WTC11 (cell line): ENCODE data around the gene MYOG. TPM values are rescaled to one million over a fixed set of nuclear protein-coding genes. Genes with fewer than 3 reads are reported as not detected.

Experiments
- ATAC-seq: fragments of 200-7000 bp; cut with Tn5 transposase; 2 replicates; pipeline ENCODE4 v1.10.0; 2021; ENCODE audit warnings: mild to moderate bottlenecking, moderate library complexity
- CTCF ChIA-PET: fragments of 300-600 bp; sonication (Branson Sonifier 250); formaldehyde crosslinking; loops from one replicate; lab custom pipeline; 2021; ENCODE audit warnings: antibody characterized with exemption; lab: Charles Lee
- POLR2A ChIA-PET: fragments of 350-600 bp; sonication (Branson Sonifier 250); formaldehyde crosslinking; loops from one replicate; lab custom pipeline; 2021; ENCODE audit warnings: antibody characterized with exemption; lab: Charles Lee
- DNase-seq: peaks from one replicate; pipeline ENCODE4 v3.0.0; 2021; ENCODE audit warnings: low spot score
- H3K27ac Mint-ChIP-seq: 2 replicates; pipeline ENCODE4 v1.8.0; 2021; ENCODE audit warnings: mixed read lengths
- H3K27me3 Mint-ChIP-seq: 2 replicates; pipeline ENCODE4 v1.8.0; 2021; ENCODE audit warnings: low read depth, mild to moderate bottlenecking, moderate library complexity, mixed read lengths
- H3K36me3 Mint-ChIP-seq: 2 replicates; pipeline ENCODE4 v1.8.0; 2021; ENCODE audit warnings: mixed read lengths
- H3K4me1 Mint-ChIP-seq: 2 replicates; pipeline ENCODE4 v1.8.0; 2022; ENCODE audit warnings: mixed read lengths
- H3K4me3 Mint-ChIP-seq: 2 replicates; pipeline ENCODE4 v1.8.0; 2021; ENCODE audit warnings: mild to moderate bottlenecking, moderate library complexity, mixed read lengths
- H3K9me3 Mint-ChIP-seq: 2 replicates; pipeline ENCODE4 v1.8.0; 2021; ENCODE audit warnings: mixed read lengths
- ATF2 ChIP-seq: sonication (generic); formaldehyde crosslinking; IDR thresholded peaks from 2 replicates; pipeline ENCODE4 v1.8.1; 2022; ENCODE audit warnings: low read depth, missing genetic modification reagents, borderline replicate concordance
- ESRRA ChIP-seq: sonication (generic); formaldehyde crosslinking; IDR thresholded peaks from 2 replicates; pipeline ENCODE4 v1.8.1; 2022; ENCODE audit warnings: mild to moderate bottlenecking, missing genetic modification reagents, borderline replicate concordance
- IRF2 ChIP-seq: sonication (generic); formaldehyde crosslinking; IDR thresholded peaks from 2 replicates; pipeline ENCODE4 v1.8.0; 2022; ENCODE audit warnings: low read depth, missing genetic modification reagents, borderline replicate concordance
- JAZF1 ChIP-seq: fragments of 250-450 bp; sonication (Bioruptor Pico); IDR thresholded peaks from 2 replicates; pipeline ENCODE4 v1.9.0; 2021; ENCODE audit warnings: moderate library complexity, mild to moderate bottlenecking, inconsistent platforms
- KAT7 ChIP-seq: sonication (generic); formaldehyde crosslinking; IDR thresholded peaks from 2 replicates; pipeline ENCODE4 v1.8.1; 2023; ENCODE audit warnings: missing genetic modification reagents, mild to moderate bottlenecking, borderline replicate concordance
- MXD4 ChIP-seq: fragments of 250-450 bp; sonication (Bioruptor Pico); IDR thresholded peaks from 2 replicates; pipeline ENCODE4 v1.8.0; 2021; ENCODE audit warnings: mild to moderate bottlenecking, moderate library complexity, borderline replicate concordance
- SMAD3 ChIP-seq: sonication (generic); formaldehyde crosslinking; IDR thresholded peaks from 2 replicates; pipeline ENCODE4 v1.8.0; 2022; ENCODE audit warnings: missing genetic modification reagents, mild to moderate bottlenecking, borderline replicate concordance
- ZNF138 ChIP-seq: sonication (generic); formaldehyde crosslinking; conservative IDR thresholded peaks from 2 replicates; pipeline ENCODE4 v1.8.1; 2022; ENCODE audit warnings: mild to moderate bottlenecking, moderate library complexity, missing genetic modification reagents
- ZNF416 ChIP-seq: fragments of 250-450 bp; sonication (Bioruptor Pico); IDR thresholded peaks from 2 replicates; pipeline ENCODE4 v1.9.0; 2021; ENCODE audit warnings: mild to moderate bottlenecking, inconsistent platforms
- ZNF423 ChIP-seq: fragments of 250-450 bp; sonication (Bioruptor Pico); IDR thresholded peaks from 2 replicates; pipeline ENCODE4 v2.1.2; 2022; ENCODE audit warnings: mild to moderate bottlenecking, moderate library complexity
- total RNA-seq: library from RNA; stranded (reverse); gene quantifications from 3 replicates; pipeline ENCODE4 v1.2.3, GENCODE V29; 2021
- TF ChIP-seq, protein P1 (sequence below): sonication (generic); formaldehyde crosslinking; IDR thresholded peaks from 2 replicates; pipeline ENCODE4 v1.8.0; 2022; ENCODE audit warnings: mild to moderate bottlenecking, missing genetic modification reagents
- TF ChIP-seq, protein P2 (sequence below): sonication (generic); formaldehyde crosslinking; IDR thresholded peaks from 2 replicates; pipeline ENCODE4 v1.8.0; 2023; ENCODE audit warnings: mild to moderate bottlenecking, missing genetic modification reagents
- TF ChIP-seq, protein P3 (sequence below): sonication (generic); formaldehyde crosslinking; IDR thresholded peaks from 2 replicates; pipeline ENCODE4 v1.8.1; 2023; ENCODE audit warnings: mild to moderate bottlenecking, missing genetic modification reagents, moderate library complexity
- TF ChIP-seq, protein P4 (sequence below): sonication (generic); formaldehyde crosslinking; IDR thresholded peaks from 2 replicates; pipeline ENCODE4 v1.8.1; 2023; ENCODE audit warnings: mild to moderate bottlenecking, missing genetic modification reagents

The MYOG gene
- total RNA-seq, 1 experiment from 2014 or later = not detected

GRCh38 chr1:203055161-203055799 is 30.5 kb downstream of the MYOG start:
- H3K27me3 Mint-ChIP-seq = no peaks in the 10 kb centered on the region
- ChIA-PET POLR2A (interaction anchor here (0.5 to 0.6 kb wide), 3 partner anchors 15 to 438 kb away, joined by 3 to 4 read pairs (median 3); no protein-coding TSS in a partner anchor), CTCF (interaction anchor here (0.6 to 11.5 kb wide), 26 partner anchors 9 to 1497 kb away, joined by 3 to 412 read pairs (median 6); partner anchors contain the start of genes ADORA1 and PPFIA4)
- no peak overlapping the region for H3K27ac Mint-ChIP-seq
- ATAC-seq = peak; percentile 64
- DNase-seq = peak; percentile 69
- peaks cover 29% of the 10 kb centered on the region for H3K36me3 Mint-ChIP-seq
- no peak overlapping the region for H3K4me3 Mint-ChIP-seq
- no peaks in the 10 kb centered on the region for H3K9me3 Mint-ChIP-seq
- peaks cover 47% of the 10 kb centered on the region for H3K4me1 Mint-ChIP-seq
- TF ChIP-seq KAT7 (CRISPR knock-in tag) = no peak
- TF ChIP-seq, protein P1, sequence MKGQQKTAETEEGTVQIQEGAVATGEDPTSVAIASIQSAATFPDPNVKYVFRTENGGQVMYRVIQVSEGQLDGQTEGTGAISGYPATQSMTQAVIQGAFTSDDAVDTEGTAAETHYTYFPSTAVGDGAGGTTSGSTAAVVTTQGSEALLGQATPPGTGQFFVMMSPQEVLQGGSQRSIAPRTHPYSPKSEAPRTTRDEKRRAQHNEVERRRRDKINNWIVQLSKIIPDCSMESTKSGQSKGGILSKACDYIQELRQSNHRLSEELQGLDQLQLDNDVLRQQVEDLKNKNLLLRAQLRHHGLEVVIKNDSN (CRISPR knock-in tag) = no peak
- TF ChIP-seq, protein P2, sequence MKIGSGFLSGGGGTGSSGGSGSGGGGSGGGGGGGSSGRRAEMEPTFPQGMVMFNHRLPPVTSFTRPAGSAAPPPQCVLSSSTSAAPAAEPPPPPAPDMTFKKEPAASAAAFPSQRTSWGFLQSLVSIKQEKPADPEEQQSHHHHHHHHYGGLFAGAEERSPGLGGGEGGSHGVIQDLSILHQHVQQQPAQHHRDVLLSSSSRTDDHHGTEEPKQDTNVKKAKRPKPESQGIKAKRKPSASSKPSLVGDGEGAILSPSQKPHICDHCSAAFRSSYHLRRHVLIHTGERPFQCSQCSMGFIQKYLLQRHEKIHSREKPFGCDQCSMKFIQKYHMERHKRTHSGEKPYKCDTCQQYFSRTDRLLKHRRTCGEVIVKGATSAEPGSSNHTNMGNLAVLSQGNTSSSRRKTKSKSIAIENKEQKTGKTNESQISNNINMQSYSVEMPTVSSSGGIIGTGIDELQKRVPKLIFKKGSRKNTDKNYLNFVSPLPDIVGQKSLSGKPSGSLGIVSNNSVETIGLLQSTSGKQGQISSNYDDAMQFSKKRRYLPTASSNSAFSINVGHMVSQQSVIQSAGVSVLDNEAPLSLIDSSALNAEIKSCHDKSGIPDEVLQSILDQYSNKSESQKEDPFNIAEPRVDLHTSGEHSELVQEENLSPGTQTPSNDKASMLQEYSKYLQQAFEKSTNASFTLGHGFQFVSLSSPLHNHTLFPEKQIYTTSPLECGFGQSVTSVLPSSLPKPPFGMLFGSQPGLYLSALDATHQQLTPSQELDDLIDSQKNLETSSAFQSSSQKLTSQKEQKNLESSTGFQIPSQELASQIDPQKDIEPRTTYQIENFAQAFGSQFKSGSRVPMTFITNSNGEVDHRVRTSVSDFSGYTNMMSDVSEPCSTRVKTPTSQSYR = no peak
- TF ChIP-seq, protein P3, sequence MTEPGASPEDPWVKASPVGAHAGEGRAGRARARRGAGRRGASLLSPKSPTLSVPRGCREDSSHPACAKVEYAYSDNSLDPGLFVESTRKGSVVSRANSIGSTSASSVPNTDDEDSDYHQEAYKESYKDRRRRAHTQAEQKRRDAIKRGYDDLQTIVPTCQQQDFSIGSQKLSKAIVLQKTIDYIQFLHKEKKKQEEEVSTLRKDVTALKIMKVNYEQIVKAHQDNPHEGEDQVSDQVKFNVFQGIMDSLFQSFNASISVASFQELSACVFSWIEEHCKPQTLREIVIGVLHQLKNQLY (CRISPR knock-in tag) = no peak
- no peak for TF ChIP-seq ATF2 (CRISPR knock-in tag)
- TF ChIP-seq MXD4 = no peak
- TF ChIP-seq ZNF423 = no peak
- no peak for TF ChIP-seq ESRRA (CRISPR knock-in tag)
- no peak for TF ChIP-seq ZNF138 (CRISPR knock-in tag)
- TF ChIP-seq ZNF416 (CRISPR knock-in tag) = no peak
- no peak for TF ChIP-seq IRF2 (CRISPR knock-in tag)
- no peak for TF ChIP-seq SMAD3 (CRISPR knock-in tag)
- TF ChIP-seq, all 79 proteins: peak for 0

DNA sequence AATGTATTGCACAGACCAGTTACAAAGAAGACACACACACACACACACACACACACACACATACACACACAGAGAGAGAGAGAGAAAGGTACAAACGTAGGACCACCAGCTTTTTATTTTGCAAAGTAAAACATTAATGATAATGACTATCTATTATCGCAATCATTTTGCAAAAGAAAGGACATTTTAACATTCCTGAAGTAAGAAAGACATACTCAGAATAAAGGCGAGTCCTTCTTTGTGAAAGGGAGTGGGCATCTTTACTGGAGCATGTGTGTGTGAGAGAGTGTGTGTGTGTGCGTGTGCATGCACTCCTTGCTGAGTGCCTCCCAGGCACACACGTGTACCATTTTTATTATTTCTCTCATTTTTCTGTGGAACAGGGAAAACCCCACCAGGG is 31.2 kb downstream of the MYOG start:
- TF ChIP-seq, protein P3 (CRISPR knock-in tag) = no peak
- TF ChIP-seq JAZF1 = no peak
- TF ChIP-seq, protein P4, sequence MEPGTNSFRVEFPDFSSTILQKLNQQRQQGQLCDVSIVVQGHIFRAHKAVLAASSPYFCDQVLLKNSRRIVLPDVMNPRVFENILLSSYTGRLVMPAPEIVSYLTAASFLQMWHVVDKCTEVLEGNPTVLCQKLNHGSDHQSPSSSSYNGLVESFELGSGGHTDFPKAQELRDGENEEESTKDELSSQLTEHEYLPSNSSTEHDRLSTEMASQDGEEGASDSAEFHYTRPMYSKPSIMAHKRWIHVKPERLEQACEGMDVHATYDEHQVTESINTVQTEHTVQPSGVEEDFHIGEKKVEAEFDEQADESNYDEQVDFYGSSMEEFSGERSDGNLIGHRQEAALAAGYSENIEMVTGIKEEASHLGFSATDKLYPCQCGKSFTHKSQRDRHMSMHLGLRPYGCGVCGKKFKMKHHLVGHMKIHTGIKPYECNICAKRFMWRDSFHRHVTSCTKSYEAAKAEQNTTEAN (CRISPR knock-in tag) = peak; percentile 38; the same call in 1 of the 2 replicates
- H3K36me3 Mint-ChIP-seq = peaks cover 23% of the 10 kb centered on the region

More for the DNA sequence above, 31.2 kb downstream of the MYOG start:
- ChIA-PET POLR2A (interaction anchor here (0.5 kb wide), 1 partner anchor 425 kb away, joined by 3 read pairs; no protein-coding TSS in a partner anchor), CTCF (interaction anchor here (0.6 to 11.5 kb wide), 27 partner anchors 8 to 499 kb away, joined by 3 to 412 read pairs (median 7); partner anchors contain the start of genes ADORA1, MYOG and PPFIA4)
- DNase-seq (no peak), ATAC-seq (no peak)
- Mint-ChIP-seq H3K4me1 (peaks cover 47% of the 10 kb centered on the region), H3K27ac (no peak overlapping the region), H3K9me3 (no peaks in the 10 kb centered on the region), H3K4me3 (no peak overlapping the region), H3K27me3 (no peaks in the 10 kb centered on the region)
